Stomach smooth muscle (tissue), 2 donors: ENCODE data around the gene BRD4.

Experiments used
- H3K27ac ChIP-seq: one replicate; pipeline ENCODE4 v1.7.0; 2013; ENCODE audit warnings: mild to moderate bottlenecking, low read length, inconsistent platforms
- H3K27me3 ChIP-seq, 2 donors: one replicate each; pipeline ENCODE4 v1.7.0; 2013; ENCODE audit warnings: low read length in 2 of 2; ENCODE audit not compliant: insufficient read depth in 2 of 2, control insufficient read depth in 1 of 2
- H3K36me3 ChIP-seq, 2 donors: one replicate each; pipeline ENCODE4 v1.7.0; 2013; ENCODE audit warnings: low read length in 2 of 2; ENCODE audit not compliant: control insufficient read depth in 2 of 2, insufficient read depth in 2 of 2
- H3K4me1 ChIP-seq: one replicate; pipeline ENCODE4 v1.7.0; 2013; ENCODE audit warnings: low read length; ENCODE audit not compliant: control insufficient read depth, insufficient read depth
- H3K4me3 ChIP-seq, 2 donors: one replicate each; pipeline ENCODE4 v1.7.0; 2013; ENCODE audit warnings: low read length in 2 of 2
- H3K9ac ChIP-seq, 2 donors: one replicate each; pipeline ENCODE4 v1.7.0; 2013; ENCODE audit warnings: low read length in 2 of 2, mild to moderate bottlenecking in 1 of 2
- H3K9me3 ChIP-seq, 2 donors: one replicate each; pipeline ENCODE4 v1.7.0; 2013; ENCODE audit warnings: low read length in 2 of 2; ENCODE audit not compliant: control insufficient read depth in 2 of 2
- donor health status: healthy.
- donor health status: Pancreatic carcinoma.

Gene BRD4

DNA sequence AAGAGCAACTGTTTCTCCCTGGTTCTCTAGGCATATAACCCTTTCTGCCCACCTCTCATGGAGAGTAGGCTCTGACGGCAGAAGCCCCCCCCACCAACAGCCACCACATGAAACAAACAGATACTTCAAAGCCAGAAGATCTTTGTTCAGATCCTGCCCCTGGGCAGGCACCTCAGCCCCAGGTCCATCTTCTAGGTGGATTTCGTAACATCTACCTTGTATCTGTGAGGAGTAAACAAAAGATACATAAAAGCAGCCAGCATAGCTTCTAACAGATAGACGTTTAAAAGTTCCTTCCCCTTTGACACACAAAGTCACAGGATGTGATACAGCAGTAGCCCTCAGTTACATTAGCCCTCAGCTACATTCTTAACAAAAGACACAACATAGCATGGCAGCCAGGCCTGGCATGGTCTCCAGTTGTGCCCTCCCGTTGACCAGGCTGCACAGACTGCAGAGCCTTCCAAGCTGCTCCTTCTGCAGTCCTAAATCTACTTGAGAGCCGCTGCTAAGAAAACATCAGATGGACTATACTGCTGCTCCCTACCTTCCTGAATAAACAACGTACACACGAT, 35.4 kb downstream of the BRD4 start:
- Histone ChIP-seq H3K36me3 (no peaks in the 10 kb centered on the region), H3K9ac (peak overlapping the region; percentile 33 to 36), H3K9me3 (no peaks in the 10 kb centered on the region), H3K27ac (peak overlapping the region; percentile 77), H3K27me3 (no peaks in the 10 kb centered on the region), H3K4me3 (peak overlapping the region in 1 of 2 donors; percentile 40), H3K4me1 (peaks cover 74% of the 10 kb centered on the region)

DNA sequence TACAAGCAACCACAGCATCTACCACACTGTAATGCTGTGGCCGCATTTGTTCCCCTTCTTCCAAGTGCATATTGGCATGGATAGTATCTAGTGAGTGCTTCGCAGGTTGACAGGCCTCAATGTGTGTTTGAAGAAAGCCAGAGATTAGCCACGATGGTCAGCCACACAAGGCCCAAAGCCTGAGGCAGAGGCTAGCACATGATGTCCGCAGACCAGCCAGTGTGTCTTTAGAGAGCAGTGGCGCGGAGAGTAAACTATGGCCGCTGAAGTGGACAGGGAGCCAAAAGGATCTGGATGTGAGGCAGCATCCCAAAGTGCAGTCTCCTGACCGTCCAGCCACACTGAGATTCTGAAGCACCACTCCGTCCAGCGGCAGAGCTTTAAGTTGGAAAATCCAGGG, 36.0 kb downstream of the BRD4 start:
- Histone ChIP-seq H3K9ac (peak overlapping the region; percentile 1 to 33), H3K4me1 (peaks cover 73% of the 10 kb centered on the region), H3K27ac (peak overlapping the region; percentile 77), H3K9me3 (no peaks in the 10 kb centered on the region), H3K36me3 (no peaks in the 10 kb centered on the region), H3K27me3 (no peaks in the 10 kb centered on the region), H3K4me3 (peak overlapping the region in 1 of 2 donors; percentile 40)

DNA sequence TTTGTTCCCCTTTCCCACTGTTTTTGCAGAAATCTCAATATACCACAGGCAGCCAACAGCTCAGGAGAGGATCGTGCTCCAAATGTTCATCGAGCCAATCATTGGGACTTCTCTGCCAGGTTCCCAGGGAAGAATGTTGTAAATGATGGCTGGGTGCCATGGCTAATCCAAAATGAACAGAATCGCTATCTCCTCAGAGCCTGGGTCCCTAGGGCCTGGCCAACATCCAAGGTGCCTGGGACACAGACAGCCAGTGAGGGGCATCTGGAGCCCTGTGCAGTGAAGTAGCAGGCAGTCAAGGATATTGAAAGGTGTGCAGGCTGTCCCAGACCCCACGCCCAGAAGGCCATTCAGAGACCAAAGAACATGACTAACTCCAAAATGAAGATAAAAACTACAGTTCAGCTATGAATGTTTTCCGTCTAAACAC, 37.8 kb downstream of the BRD4 start:
- Histone ChIP-seq H3K27me3 (no peaks in the 10 kb centered on the region), H3K9ac (no peak overlapping the region), H3K36me3 (no peaks in the 10 kb centered on the region), H3K27ac (no peak overlapping the region), H3K4me1 (peaks cover 78% of the 10 kb centered on the region), H3K4me3 (peak overlapping the region in 1 of 2 donors; percentile 22), H3K9me3 (no peaks in the 10 kb centered on the region)

DNA sequence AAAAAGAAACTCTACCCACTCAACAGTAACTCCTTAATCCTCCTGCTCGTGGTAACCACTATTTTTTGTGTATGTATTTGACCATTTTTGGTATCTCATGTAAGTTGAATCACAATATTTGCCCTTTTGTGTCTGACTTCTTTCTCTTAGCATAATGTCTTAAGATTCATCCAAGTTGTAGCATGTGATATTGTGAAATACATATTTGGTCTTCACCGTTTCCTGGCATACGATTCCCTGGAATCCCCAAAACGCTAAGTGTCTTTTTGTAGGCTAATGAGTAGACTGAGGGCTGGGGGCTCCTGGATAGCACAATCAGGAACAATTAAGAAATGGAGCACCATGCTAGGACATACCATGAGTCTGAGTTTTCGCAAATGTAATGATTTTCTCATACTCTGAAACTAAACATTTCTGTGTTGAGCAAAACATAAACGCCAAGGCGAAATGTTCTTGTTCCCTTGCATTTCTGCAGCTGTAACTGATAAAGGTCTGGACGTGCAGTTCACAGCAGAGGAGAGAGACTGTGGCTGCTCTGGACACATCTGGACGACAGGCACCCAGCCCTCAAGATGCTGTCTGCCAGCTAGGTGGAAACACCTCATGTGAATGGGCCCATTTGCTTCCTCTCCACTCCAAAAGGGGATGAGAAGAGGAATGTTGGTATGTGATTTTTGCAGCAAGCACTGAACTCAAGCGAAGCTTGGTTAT, 38.4 kb downstream of the BRD4 start:
- Histone ChIP-seq H3K27ac (peak overlapping the region; percentile 11), H3K27me3 (no peaks in the 10 kb centered on the region), H3K4me1 (peaks cover 72% of the 10 kb centered on the region), H3K9me3 (no peaks in the 10 kb centered on the region), H3K36me3 (no peaks in the 10 kb centered on the region), H3K9ac (no peak overlapping the region), H3K4me3 (peak overlapping the region in 1 of 2 donors; percentile 22)

DNA sequence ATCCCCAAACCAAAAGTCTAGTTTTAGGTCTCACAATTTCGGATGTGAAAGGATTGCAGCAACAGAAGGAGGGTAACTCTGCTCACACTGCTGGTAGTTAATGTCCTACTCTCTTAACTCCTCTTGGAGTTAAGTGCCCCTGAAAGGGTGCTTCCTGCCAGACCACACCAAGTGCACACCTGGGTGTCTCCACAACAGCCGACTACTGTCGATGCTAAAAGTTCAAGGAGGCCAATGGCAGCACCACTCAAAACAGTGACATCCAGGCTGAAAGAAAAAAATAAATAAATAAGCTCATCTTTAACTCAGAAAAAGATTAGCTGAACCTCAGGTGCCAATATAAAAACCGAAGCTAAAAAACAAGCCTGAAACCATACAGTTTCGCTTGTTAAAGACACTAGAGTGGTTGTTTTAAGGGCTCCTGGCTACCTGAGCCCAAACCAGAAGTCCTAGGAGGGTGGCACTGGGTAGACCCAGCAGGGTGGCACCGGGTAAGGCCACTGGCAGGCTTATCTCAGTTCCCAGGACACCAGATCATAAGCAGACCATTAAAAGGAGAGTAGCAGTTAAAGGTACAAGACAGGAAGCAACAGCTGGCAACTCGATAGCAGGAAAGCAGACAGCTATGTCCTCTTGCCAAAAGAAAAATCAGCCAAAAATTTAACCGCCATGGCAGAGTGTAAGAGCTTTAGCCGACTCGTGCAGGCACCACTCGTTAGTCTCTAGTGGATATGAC, 39.3 kb downstream of the BRD4 start:
- H3K4me3 ChIP-seq = peak overlapping the region in 1 of 2 donors; percentile 35
- no peaks in the 10 kb centered on the region for H3K9me3 ChIP-seq
- H3K27ac ChIP-seq = no peak overlapping the region
- H3K9ac ChIP-seq = no peak overlapping the region
- no peaks in the 10 kb centered on the region for H3K36me3 ChIP-seq
- H3K27me3 ChIP-seq = no peaks in the 10 kb centered on the region
- H3K4me1 ChIP-seq = peaks cover 74% of the 10 kb centered on the region

DNA sequence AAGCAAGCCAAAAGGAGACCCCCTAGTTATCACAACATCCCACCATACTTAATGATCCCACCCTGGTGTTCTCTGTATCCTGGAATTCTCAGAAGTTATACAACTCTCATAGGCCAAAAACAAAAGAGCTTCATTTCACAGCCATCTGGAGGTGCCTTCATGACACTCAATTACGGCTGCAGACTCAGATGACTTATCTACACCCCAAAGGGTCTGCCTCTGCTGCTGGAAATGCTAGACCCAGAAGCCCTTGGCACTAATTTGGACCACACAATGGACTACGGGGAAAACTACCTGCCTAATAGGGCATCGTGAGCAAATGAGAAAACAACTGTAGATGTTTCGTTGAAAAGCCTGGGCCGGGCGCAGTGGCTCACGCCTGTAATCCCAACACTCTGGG, 40.2 kb downstream of the BRD4 start:
- peak overlapping the region in 1 of 2 donors; percentile 4 for H3K9ac ChIP-seq
- no peak overlapping the region for H3K27ac ChIP-seq
- H3K4me1 ChIP-seq = peaks cover 71% of the 10 kb centered on the region
- no peaks in the 10 kb centered on the region for H3K9me3 ChIP-seq
- no peaks in the 10 kb centered on the region for H3K27me3 ChIP-seq
- no peaks in the 10 kb centered on the region for H3K36me3 ChIP-seq
- no peak overlapping the region for H3K4me3 ChIP-seq

DNA sequence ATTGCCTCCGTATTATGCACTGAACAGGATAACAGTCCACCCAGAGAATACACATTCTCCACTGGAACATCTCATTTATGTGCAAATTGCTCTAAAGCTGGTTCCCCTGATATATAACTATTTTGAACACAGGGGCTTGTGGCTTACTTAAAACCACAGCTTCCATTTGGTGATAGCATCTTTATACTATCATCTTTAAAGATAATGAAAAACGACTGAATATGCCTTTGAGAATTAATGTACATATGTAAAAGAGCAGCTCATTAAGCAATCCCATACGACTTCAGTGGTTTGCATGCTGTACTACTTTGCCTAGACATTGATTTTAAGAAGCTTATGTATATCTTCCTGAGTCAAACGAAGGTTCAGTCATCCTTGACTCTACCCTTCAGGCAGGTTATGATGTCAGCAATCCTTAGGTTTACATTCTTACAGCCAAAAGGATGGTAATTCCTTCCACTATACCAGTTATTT, 40.8 kb downstream of the BRD4 start:
- H3K27me3 ChIP-seq = no peaks in the 10 kb centered on the region
- no peak overlapping the region for H3K27ac ChIP-seq
- H3K4me3 ChIP-seq = no peak overlapping the region
- no peaks in the 10 kb centered on the region for H3K9me3 ChIP-seq
- H3K9ac ChIP-seq = peak overlapping the region in 1 of 2 donors; percentile 4
- H3K36me3 ChIP-seq = no peaks in the 10 kb centered on the region
- H3K4me1 ChIP-seq = peaks cover 68% of the 10 kb centered on the region

DNA sequence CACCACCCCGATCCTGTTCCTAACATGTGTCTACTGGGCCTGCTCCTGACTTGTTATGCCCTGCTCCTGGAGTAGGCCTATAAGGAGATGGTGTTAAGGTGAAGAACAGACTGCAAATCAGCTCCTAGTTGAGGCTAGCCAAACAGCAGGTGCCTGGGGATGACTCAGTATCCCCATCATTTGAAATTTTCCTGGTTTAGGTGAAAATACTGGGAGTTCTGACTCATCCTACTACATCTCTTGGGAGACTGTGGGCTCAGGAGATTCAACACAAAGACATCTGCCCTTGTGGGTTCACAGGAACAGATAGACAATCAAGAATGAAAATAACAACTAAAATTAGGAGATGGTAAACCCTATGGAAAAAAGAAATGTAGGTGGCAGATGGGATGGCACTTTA, 41.2 kb downstream of the BRD4 start:
- Histone ChIP-seq H3K27ac (no peak overlapping the region), H3K9me3 (no peaks in the 10 kb centered on the region), H3K4me3 (no peak overlapping the region), H3K9ac (no peak overlapping the region), H3K36me3 (no peaks in the 10 kb centered on the region), H3K4me1 (peaks cover 67% of the 10 kb centered on the region), H3K27me3 (no peaks in the 10 kb centered on the region)

DNA sequence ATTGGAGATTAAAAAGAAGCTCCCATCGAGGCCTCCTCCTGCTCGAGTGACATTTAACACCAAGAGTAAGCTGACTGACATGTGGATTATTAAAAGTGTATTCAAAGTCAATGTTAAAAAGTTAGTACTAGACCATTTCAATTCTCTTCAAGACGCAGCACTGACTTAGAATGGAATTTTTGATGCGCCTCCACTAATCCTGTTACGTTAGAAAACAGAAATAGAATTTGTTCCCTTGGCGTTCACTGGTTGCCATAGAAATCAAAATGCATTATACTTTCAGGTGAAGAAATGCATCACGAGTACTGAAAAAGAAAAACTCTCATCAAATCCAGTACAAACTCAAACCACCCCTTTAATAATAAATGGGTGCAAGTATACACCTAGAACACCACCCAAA, 42.2 kb downstream of the BRD4 start:
- Histone ChIP-seq H3K9me3 (no peaks in the 10 kb centered on the region), H3K27me3 (no peaks in the 10 kb centered on the region), H3K9ac (no peak overlapping the region), H3K27ac (no peak overlapping the region), H3K36me3 (no peaks in the 10 kb centered on the region), H3K4me1 (peaks cover 68% of the 10 kb centered on the region), H3K4me3 (no peak overlapping the region)

DNA sequence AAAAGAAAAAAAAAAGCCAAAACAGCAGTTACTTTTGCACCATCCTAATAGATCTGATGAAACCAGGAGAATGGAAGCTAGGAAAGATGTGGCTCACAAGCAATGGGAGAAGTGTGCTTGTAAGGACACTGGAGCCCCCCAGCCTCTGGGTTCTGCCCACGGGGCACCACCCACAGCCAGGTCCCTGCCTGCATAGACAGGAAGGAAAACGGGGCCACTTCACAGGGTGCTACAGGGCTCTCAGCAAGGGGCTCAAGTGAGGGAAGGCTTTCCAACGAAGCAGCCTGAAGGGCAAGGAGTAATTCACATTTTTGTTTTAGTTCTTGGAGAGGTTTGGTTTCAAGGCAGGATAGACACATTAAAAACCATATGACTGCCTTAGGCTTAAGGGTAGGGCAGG, 42.7 kb downstream of the BRD4 start:
- Histone ChIP-seq H3K27me3 (no peaks in the 10 kb centered on the region), H3K4me1 (peaks cover 68% of the 10 kb centered on the region), H3K9me3 (no peaks in the 10 kb centered on the region), H3K9ac (no peak overlapping the region), H3K27ac (no peak overlapping the region), H3K36me3 (no peaks in the 10 kb centered on the region), H3K4me3 (no peak overlapping the region)
